GM18505 (cell line): ENCODE data around the gene RTTN.
"Not testable (repeated sequence)": the region's sequence is repeated elsewhere in the genome, so short reads cannot be mapped to it uniquely, and the experiment has no call there.

Source experiments
- ATAC-seq: cut with Tn5 transposase; IDR thresholded peaks from one replicate; pipeline ENCODE4 v1.9.1; 2021; ENCODE audit not compliant: unreplicated experiment
- POLR2A ChIP-seq: IDR thresholded peaks from 4 replicates; pipeline ENCODE4 v1.6.1; 2011; ENCODE audit warnings: borderline replicate concordance; ENCODE audit not compliant: insufficient read depth, insufficient read length; ENCODE audit errors: extremely low read depth

Gene RTTN

GRCh38 chr18:70107091-70107490 lies 98.4 kb downstream of the RTTN start:
- TF ChIP-seq POLR2A: no peak
- no peak for ATAC-seq

- not testable (repeated sequence) for ATAC-seq
These were observed 102.6 kb downstream of the RTTN start for GRCh38 chr18:70102854-70103253.

- TF ChIP-seq POLR2A: no peak
- ATAC-seq: no peak
These were observed 115.6 kb downstream of the RTTN start for GRCh38 chr18:70089858-70090257.

- no peak for ATAC-seq
- no peak for TF ChIP-seq POLR2A
These were observed 119.4 kb downstream of the RTTN start for GRCh38 chr18:70086085-70086484.

GRCh38 chr18:70085641-70086040 lies 119.8 kb downstream of the RTTN start:
- no peak for TF ChIP-seq POLR2A
- ATAC-seq: no peak

GRCh38 chr18:70082430-70082829 lies 123.1 kb downstream of the RTTN start:
- no peak for ATAC-seq
- no peak for TF ChIP-seq POLR2A

- no peak for TF ChIP-seq POLR2A
- no peak for ATAC-seq
These were observed 127.4 kb downstream of the RTTN start for GRCh38 chr18:70078106-70078505.

GRCh38 chr18:70075906-70076305 lies 129.6 kb downstream of the RTTN start:
- no peak for ATAC-seq
- no peak for TF ChIP-seq POLR2A

- no peak for ATAC-seq
- TF ChIP-seq POLR2A: no peak
These were observed 131.4 kb downstream of the RTTN start for GRCh38 chr18:70074116-70074515.

- TF ChIP-seq POLR2A: no peak
- ATAC-seq: no peak
These were observed 132.1 kb downstream of the RTTN start for GRCh38 chr18:70073432-70073831.

GRCh38 chr18:70072678-70073077 lies 132.8 kb downstream of the RTTN start:
- no peak for TF ChIP-seq POLR2A
- no peak for ATAC-seq

GRCh38 chr18:70069965-70070364 lies 135.5 kb downstream of the RTTN start:
- TF ChIP-seq POLR2A: no peak
- ATAC-seq: no peak

GRCh38 chr18:70069382-70069781 lies 136.1 kb downstream of the RTTN start:
- no peak for ATAC-seq
- TF ChIP-seq POLR2A: no peak

- peak; percentile 50 for ATAC-seq
- TF ChIP-seq POLR2A: no peak
These were observed 136.5 kb downstream of the RTTN start for GRCh38 chr18:70068981-70069380.

GRCh38 chr18:70059684-70060083 lies 145.8 kb downstream of the RTTN start:
- no peak for TF ChIP-seq POLR2A
- no peak for ATAC-seq

GRCh38 chr18:70058916-70059315 lies 146.6 kb downstream of the RTTN start:
- TF ChIP-seq POLR2A: no peak
- peak; percentile 99 for ATAC-seq

- no peak for ATAC-seq
- no peak for TF ChIP-seq POLR2A
These were observed 157.4 kb downstream of the RTTN start for GRCh38 chr18:70047931-70048603.
